NCI-H2029 treated with DMSO at 0.1 percent for 48 hours (cell line): Measurements from ENCODE around the gene NAALADL2.
A peak's percentile ranks its signal among the peaks of the same experiment; 100 is the strongest.
"Not testable (repeated sequence)": the region's sequence is repeated elsewhere in the genome, so short reads cannot be mapped to it uniquely, and the experiment has no call there.

Experiments used
- DNase-seq: peaks from one replicate; lab custom pipeline; 2025; lab: John Stamatoyannopoulos, UW

The NAALADL2 gene

GRCh38 chr3:175070946-175071345 lies 211.8 kb downstream of the NAALADL2 start:
- DNase-seq: no peak

- DNase-seq: no peak
These were observed 214.2 kb downstream of the NAALADL2 start for GRCh38 chr3:175073219-175073905.

GRCh38 chr3:175075269-175075668 lies 216.1 kb downstream of the NAALADL2 start:
- DNase-seq: no peak

GRCh38 chr3:175077216-175077615 lies 218.1 kb downstream of the NAALADL2 start:
- DNase-seq: no peak

GRCh38 chr3:175082631-175083030 lies 223.5 kb downstream of the NAALADL2 start:
- DNase-seq: no peak

GRCh38 chr3:175087128-175087527 lies 228.0 kb downstream of the NAALADL2 start:
- not testable (repeated sequence) for DNase-seq

GRCh38 chr3:175088766-175089380 lies 229.7 kb downstream of the NAALADL2 start:
- DNase-seq: no peak

GRCh38 chr3:175091426-175092114 lies 232.4 kb downstream of the NAALADL2 start:
- DNase-seq: no peak

GRCh38 chr3:175093748-175094147 lies 234.6 kb downstream of the NAALADL2 start:
- DNase-seq: no peak

- DNase-seq: no peak
These were observed 235.2 kb downstream of the NAALADL2 start for GRCh38 chr3:175094344-175094743.

- no peak for DNase-seq
These were observed 239.5 kb downstream of the NAALADL2 start for GRCh38 chr3:175098644-175099043.

- DNase-seq: no peak
These were observed 243.0 kb downstream of the NAALADL2 start for GRCh38 chr3:175102161-175102560.

GRCh38 chr3:175103298-175103697 lies 244.2 kb downstream of the NAALADL2 start:
- no peak for DNase-seq

GRCh38 chr3:175105066-175105465 lies 245.9 kb downstream of the NAALADL2 start:
- DNase-seq: no peak

GRCh38 chr3:175107231-175107630 lies 248.1 kb downstream of the NAALADL2 start:
- no peak for DNase-seq

GRCh38 chr3:175107995-175108394 lies 248.9 kb downstream of the NAALADL2 start:
- no peak for DNase-seq

GRCh38 chr3:175108613-175109151 lies 249.5 kb downstream of the NAALADL2 start:
- no peak for DNase-seq

GRCh38 chr3:175111036-175111435 lies 251.9 kb downstream of the NAALADL2 start:
- no peak for DNase-seq

- no peak for DNase-seq
These were observed 259.3 kb downstream of the NAALADL2 start for GRCh38 chr3:175118382-175118941.

GRCh38 chr3:175121225-175121624 lies 262.1 kb downstream of the NAALADL2 start:
- peak; percentile 32 for DNase-seq

- DNase-seq: no peak
These were observed 268.0 kb downstream of the NAALADL2 start for GRCh38 chr3:175127075-175127662.

GRCh38 chr3:175129126-175129525 lies 270.0 kb downstream of the NAALADL2 start:
- DNase-seq: no peak
